Natural killer cell (primary cell): ENCODE results near the gene ERCC3. TPM values are rescaled to one million over a fixed set of nuclear protein-coding genes. Genes with fewer than 3 reads are reported as not detected.
A peak's percentile ranks its signal among the peaks of the same experiment; 100 is the strongest.

Experiments used
- ATAC-seq, 3 donors: fragments of 150-1000 bp in 2 of 3; fragments of 200-7000 bp in 1 of 3; cut with Tn5 transposase; 1 replicate in 1 of 3; 2 replicates in 2 of 3; pipeline ENCODE4 v1.10.0; 2021; ENCODE audit warnings: mild to moderate bottlenecking in 2 of 3, moderate library complexity in 2 of 3
- DNase-seq, 2 donors: peaks; one replicate each; pipeline versions ENCODE4 v3.0.0 to v3.0.0-alpha.2; 2013 to 2021; ENCODE audit warnings: mixed read lengths in 1 of 2
- H3K27ac ChIP-seq: one replicate; pipeline ENCODE4 v1.5.1; 2013; ENCODE audit warnings: mild to moderate bottlenecking, low read length
- H3K27me3 ChIP-seq: one replicate; pipeline ENCODE4 v1.6.1; 2013; ENCODE audit warnings: low read length; ENCODE audit not compliant: control insufficient read depth, insufficient read depth
- H3K36me3 ChIP-seq: one replicate; pipeline ENCODE4 v1.6.1; 2013; ENCODE audit warnings: low read length; ENCODE audit not compliant: control insufficient read depth, insufficient read depth
- H3K4me1 ChIP-seq: one replicate; pipeline ENCODE4 v1.6.1; 2013; ENCODE audit warnings: low read length; ENCODE audit not compliant: control insufficient read depth, insufficient read depth
- H3K4me3 ChIP-seq: one replicate; pipeline ENCODE4 v1.5.1; 2013; ENCODE audit warnings: low read length
- H3K9me3 ChIP-seq: one replicate; pipeline ENCODE4 v1.6.1; 2013; ENCODE audit warnings: low read length; ENCODE audit not compliant: control insufficient read depth, insufficient read depth
- H3K27ac Mint-ChIP-seq, 2 donors: one replicate each; pipeline ENCODE4 v1.8.0; 2022; ENCODE audit warnings: mild to moderate bottlenecking in 2 of 2, mixed read lengths in 2 of 2, moderate library complexity in 1 of 2
- H3K27me3 Mint-ChIP-seq, 2 donors: one replicate each; pipeline ENCODE4 v1.8.0; 2022; ENCODE audit warnings: low read depth in 2 of 2, mixed read lengths in 2 of 2
- H3K36me3 Mint-ChIP-seq: one replicate; pipeline ENCODE4 v1.8.0; 2022; ENCODE audit warnings: mixed read lengths
- H3K4me1 Mint-ChIP-seq, 2 donors: one replicate each; pipeline ENCODE4 v1.8.0; 2022; ENCODE audit warnings: mixed read lengths in 2 of 2
- H3K4me3 Mint-ChIP-seq: one replicate; pipeline ENCODE4 v1.8.0; 2022; ENCODE audit warnings: mild to moderate bottlenecking, moderate library complexity, mixed read lengths
- H3K9me3 Mint-ChIP-seq, 2 donors: one replicate each; pipeline ENCODE4 v1.8.0; 2022; ENCODE audit warnings: mixed read lengths in 2 of 2
- WGBS: methylation state at CpG from one replicate; pipeline ENCODE4 v1.1.7; 2013; ENCODE audit warnings: missing lambda C conversion rate; ENCODE audit not compliant: insufficient coverage; 5-methylcytosine and 5-hydroxymethylcytosine counted together
- intact Hi-C: fragments of 100-400 bp; cut with micrococcal nuclease; formaldehyde crosslinking; loops from one replicate; pipeline ENCODE4 v1.14.2; 2022
- total RNA-seq, 4 donors: library from RNA; stranded (reverse); fragments of 120-200 nt in 1 of 4; gene quantifications; one replicate each; pipeline versions ENCODE4 v1.2.3 to v1.2.4, GENCODE V29; 2013 to 2022
- TF ChIP-seq, protein P1 (sequence below): fragments of 200-600 bp; IDR thresholded peaks from one replicate; pipeline ENCODE4 v1.8.0; 2022; ENCODE audit warnings: antibody characterized with exemption

The ERCC3 gene
- total RNA-seq, 3 donors from 2014 or later (not counting 1 experiment from before 2014, with no cell fraction given), result 56.3 to 70.0 (median 61.7) TPM

DNA sequence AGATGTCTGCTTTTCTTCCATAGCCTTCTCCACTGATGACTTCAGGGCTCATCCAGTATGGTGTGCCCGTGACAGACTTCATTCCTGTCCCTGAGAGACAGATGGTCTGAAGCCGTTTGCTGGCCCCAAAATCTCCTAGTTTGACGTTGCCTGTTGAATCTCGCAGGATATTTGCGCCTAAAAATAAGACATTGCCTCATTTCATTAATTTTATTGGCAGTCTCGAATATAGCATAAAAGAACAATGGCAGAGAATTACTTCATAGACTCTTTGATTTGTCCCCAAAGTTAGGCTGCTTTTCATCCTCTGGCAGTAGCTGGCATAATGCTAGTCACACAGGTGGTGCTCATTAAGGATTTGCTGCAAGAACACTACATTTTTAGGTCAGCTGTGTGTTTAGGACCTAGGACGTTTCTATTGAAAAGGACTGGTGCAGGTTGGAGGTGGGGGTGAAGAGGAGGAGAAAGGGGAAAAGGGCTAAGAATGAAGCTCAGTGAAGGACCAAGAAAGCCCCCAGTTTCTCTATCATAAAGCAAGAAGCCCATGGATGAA is 14.7 kb upstream of the ERCC3 start:
- WGBS, result 97% methylated on average over 7 of the region's 7 CpGs
- H3K27me3 Mint-ChIP-seq, result no peaks in the 10 kb centered on the region
- no peaks in the 10 kb centered on the region for H3K9me3 Mint-ChIP-seq
- TF ChIP-seq, protein P1, sequence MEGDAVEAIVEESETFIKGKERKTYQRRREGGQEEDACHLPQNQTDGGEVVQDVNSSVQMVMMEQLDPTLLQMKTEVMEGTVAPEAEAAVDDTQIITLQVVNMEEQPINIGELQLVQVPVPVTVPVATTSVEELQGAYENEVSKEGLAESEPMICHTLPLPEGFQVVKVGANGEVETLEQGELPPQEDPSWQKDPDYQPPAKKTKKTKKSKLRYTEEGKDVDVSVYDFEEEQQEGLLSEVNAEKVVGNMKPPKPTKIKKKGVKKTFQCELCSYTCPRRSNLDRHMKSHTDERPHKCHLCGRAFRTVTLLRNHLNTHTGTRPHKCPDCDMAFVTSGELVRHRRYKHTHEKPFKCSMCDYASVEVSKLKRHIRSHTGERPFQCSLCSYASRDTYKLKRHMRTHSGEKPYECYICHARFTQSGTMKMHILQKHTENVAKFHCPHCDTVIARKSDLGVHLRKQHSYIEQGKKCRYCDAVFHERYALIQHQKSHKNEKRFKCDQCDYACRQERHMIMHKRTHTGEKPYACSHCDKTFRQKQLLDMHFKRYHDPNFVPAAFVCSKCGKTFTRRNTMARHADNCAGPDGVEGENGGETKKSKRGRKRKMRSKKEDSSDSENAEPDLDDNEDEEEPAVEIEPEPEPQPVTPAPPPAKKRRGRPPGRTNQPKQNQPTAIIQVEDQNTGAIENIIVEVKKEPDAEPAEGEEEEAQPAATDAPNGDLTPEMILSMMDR, result no peak
- no peak overlapping the region for H3K4me3 Mint-ChIP-seq
- Histone ChIP-seq H3K27me3 (no peaks in the 10 kb centered on the region), H3K27ac (no peak overlapping the region), H3K4me1 (no peaks in the 10 kb centered on the region), H3K9me3 (no peaks in the 10 kb centered on the region), H3K4me3 (no peak overlapping the region), H3K36me3 (peaks cover 54% of the 10 kb centered on the region)
- intact Hi-C loops, result no loop called here
- H3K4me1 Mint-ChIP-seq, result no peaks in the 10 kb centered on the region
- no peak for DNase-seq
- no peak for ATAC-seq
- H3K27ac Mint-ChIP-seq, result no peak overlapping the region
- H3K36me3 Mint-ChIP-seq, result peaks cover 10% of the 10 kb centered on the region

GRCh38 chr2:127305990-127306585 is 12.1 kb upstream of the ERCC3 start:
- Mint-ChIP-seq H3K4me1 (no peaks in the 10 kb centered on the region), H3K27me3 (no peaks in the 10 kb centered on the region), H3K27ac (no peak overlapping the region), H3K9me3 (no peaks in the 10 kb centered on the region), H3K4me3 (no peak overlapping the region), H3K36me3 (peaks cover 10% of the 10 kb centered on the region)
- TF ChIP-seq, protein P1, result no peak
- Histone ChIP-seq H3K9me3 (no peaks in the 10 kb centered on the region), H3K4me3 (no peak overlapping the region), H3K4me1 (no peaks in the 10 kb centered on the region), H3K36me3 (peaks cover 37% of the 10 kb centered on the region), H3K27me3 (no peaks in the 10 kb centered on the region), H3K27ac (no peak overlapping the region)
- DNase-seq, result no peak
- intact Hi-C loops, result no loop called here
- ATAC-seq, result no peak
- WGBS, result 96% methylated on average over 3 of the region's 4 CpGs

DNA sequence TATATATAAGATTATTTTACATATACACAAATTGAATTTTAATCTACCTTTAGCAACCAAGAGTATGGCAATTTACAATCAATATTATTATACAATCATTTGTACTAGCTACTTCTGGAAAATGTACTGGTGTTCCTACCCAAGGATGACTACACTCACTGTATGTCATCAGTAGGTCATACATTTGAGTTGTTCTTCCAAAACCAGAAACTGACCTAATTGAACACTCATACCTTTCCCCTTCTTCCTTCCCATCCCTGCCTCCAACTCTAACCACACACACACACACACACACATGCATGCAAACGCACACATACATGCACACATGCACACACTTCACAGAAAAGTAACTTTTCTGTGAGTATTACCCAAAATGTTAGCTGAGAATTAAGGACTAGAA is 8.2 kb upstream of the ERCC3 start:
- no peak overlapping the region for H3K27ac Mint-ChIP-seq
- Histone ChIP-seq H3K4me3 (no peak overlapping the region), H3K36me3 (peaks cover 17% of the 10 kb centered on the region), H3K9me3 (no peaks in the 10 kb centered on the region), H3K27me3 (no peaks in the 10 kb centered on the region), H3K4me1 (no peaks in the 10 kb centered on the region), H3K27ac (no peak overlapping the region)
- no peaks in the 10 kb centered on the region for H3K9me3 Mint-ChIP-seq
- intact Hi-C loops, result no loop called here
- peaks cover 10% of the 10 kb centered on the region for H3K36me3 Mint-ChIP-seq
- no peak overlapping the region for H3K4me3 Mint-ChIP-seq
- ATAC-seq (no peak), DNase-seq (no peak)
- 100% methylated on average over 1 of the region's 1 CpG for WGBS
- H3K27me3 Mint-ChIP-seq, result no peaks in the 10 kb centered on the region
- TF ChIP-seq, protein P1, result no peak
- no peaks in the 10 kb centered on the region for H3K4me1 Mint-ChIP-seq

DNA sequence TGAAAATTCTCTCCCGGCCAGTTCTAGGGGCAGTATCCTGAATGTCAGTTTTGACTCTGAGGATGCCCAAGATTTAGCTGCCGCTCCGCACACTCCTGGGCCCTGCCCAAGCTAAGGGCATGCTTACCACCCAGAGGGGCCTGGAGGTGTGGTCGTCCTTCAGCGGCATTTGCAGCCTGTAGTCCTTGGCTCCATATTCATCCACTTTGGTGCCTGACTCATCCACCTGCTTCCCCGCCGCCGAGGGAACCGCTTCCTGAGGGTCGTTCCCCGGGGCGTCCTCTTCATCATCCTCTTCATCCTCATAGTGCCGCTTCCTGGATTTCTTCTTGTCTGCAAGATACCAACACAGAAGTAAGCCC is 577 bp downstream of the ERCC3 start:
- peak overlapping the region; percentile 85 for H3K4me3 ChIP-seq
- H3K27me3 ChIP-seq, result no peaks in the 10 kb centered on the region
- H3K27ac ChIP-seq, result peak overlapping the region; percentile 71
- ATAC-seq, result peak in 1 of 3 donors; percentile 2
- H3K4me3 Mint-ChIP-seq, result peak overlapping the region; percentile 100
- no peaks in the 10 kb centered on the region for H3K27me3 Mint-ChIP-seq
- no peaks in the 10 kb centered on the region for H3K9me3 ChIP-seq
- no peak for DNase-seq
- H3K9me3 Mint-ChIP-seq, result no peaks in the 10 kb centered on the region
- H3K27ac Mint-ChIP-seq, result peak overlapping the region; percentile 93 to 96
- H3K36me3 ChIP-seq, result peaks cover 33% of the 10 kb centered on the region
- WGBS, result 24% methylated on average over 13 of the region's 13 CpGs
- peaks cover 18% of the 10 kb centered on the region for H3K4me1 ChIP-seq
- TF ChIP-seq, protein P1, result no peak
- intact Hi-C loops, result no loop called here
- H3K36me3 Mint-ChIP-seq, result peaks cover 10% of the 10 kb centered on the region
- peaks cover 22 to 38% of the 10 kb centered on the region in 2 donors for H3K4me1 Mint-ChIP-seq
